DMS79 treated with DMSO at 0.1 percent for 48 hours (cell line): ENCODE data around the gene KDELR3.

Source experiments
- DNase-seq: peaks from one replicate; lab custom pipeline; 2025; lab: John Stamatoyannopoulos, UW

The KDELR3 gene

DNA sequence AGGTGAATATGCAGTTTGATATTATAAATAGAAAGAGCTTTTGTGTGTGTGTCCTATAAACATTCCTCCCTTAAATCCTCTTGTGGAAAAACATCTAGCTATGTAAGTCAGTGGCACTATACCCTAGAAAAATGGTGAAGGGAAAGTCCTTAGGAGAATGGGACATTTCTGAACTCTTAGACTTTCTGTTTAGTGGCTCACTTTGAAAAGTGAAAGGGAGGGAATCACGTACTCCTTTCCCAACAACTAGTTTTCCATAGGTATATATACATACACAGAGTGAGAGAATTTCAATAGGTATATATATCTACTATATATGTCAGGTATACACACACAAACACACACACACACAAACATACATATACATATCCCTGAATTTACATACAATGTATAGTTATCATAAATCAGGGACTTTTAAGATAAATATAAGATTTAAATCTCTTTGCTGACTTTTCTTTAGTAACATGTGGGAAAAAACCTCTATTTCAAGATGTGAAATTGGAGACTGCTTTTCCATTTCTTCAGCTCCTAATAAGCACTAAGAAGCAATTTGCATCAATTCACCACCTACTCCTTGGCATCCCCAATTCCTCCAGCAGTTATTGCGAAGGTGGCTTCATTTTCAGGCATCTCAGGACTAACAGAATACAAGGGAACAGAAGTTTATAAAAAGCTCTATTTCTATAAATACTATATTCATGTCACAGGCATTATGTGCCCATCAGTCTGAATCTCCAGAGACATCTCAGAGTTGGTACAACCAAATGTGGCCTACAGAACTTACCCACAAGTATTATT is 51.8 kb downstream of the KDELR3 start:
- no peak for DNase-seq

- no peak for DNase-seq
Measured at GRCh38 chr22:38523029-38523428, 55.1 kb downstream of the KDELR3 start.

DNA sequence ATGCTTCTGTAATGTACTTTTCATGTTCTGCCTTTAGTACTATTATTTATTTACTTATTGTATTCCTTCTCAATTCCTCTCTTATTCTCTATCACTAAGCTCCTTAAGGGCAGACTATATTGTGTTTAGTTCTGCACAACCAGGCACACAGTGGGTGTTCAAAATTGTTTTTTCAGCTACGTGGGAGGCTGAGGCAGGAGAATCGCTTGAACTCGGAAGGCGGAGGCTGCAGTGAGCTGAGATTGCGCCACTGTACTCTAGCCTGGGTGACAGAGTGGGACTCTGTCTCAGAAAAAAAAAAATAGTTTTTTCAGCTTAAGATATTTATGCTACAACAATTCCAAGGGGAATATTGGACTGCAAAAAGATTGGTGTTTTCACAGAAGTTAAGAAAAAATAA is 55.6 kb downstream of the KDELR3 start:
- no peak for DNase-seq

DNA sequence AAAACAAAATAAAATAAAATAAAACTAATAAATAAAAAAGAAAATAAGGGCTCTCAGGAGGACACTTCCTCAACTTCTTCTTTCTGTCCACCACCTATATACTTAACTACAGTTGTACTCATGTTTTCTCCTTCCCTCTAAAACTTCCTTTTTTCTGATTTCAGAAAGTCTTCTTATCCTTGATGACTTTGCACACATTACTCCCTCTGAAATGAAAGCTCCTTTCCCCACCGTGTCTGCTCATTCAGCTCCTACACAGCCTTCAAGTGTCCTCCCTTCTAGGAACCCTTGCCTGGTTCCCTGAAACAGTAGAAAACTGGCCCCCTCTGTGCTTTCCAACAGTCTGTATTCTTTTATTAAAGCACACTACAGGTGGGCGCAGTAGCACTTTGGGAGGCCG is 56.5 kb downstream of the KDELR3 start:
- no peak for DNase-seq

DNA sequence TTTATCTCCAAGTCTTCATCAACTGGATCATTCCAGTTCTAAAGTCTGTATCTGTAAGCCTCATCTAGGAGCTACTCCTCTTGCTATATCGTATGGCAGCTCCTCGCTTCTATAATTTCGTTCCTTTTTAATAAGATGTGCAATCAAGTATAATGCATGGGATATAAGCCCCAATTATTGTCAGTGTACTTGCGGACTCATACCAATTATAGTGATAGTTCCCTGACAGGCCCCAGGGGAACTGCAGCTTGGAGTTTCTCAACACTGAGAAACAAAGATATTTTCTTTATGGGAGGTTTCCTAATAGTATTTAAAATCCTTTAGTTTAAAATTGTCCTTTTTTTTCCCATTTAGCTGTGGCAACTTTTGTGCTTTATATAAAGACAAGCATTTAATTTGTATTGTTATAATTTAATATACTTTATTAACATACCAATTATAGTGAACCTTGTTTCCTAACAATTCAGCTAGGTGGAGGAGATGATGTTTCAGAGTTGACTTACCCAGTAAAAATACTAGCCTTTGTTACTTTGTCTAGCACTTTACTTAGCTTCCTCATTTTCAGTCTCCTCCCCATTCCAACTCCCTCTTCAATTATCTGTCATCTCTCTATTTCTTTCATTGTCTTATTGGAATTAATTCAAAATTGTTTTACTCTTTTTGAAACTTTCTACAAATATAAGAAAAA is 63.5 kb downstream of the KDELR3 start:
- DNase-seq: no peak
